GM18502 (cell line): Measurements from ENCODE around the gene PTX3.

Experiments
- ATAC-seq: cut with Tn5 transposase; IDR thresholded peaks from one replicate; pipeline ENCODE4 v1.9.1; 2021; ENCODE audit warnings: mild to moderate bottlenecking; ENCODE audit not compliant: unreplicated experiment, poor library complexity

PTX3 gene

DNA sequence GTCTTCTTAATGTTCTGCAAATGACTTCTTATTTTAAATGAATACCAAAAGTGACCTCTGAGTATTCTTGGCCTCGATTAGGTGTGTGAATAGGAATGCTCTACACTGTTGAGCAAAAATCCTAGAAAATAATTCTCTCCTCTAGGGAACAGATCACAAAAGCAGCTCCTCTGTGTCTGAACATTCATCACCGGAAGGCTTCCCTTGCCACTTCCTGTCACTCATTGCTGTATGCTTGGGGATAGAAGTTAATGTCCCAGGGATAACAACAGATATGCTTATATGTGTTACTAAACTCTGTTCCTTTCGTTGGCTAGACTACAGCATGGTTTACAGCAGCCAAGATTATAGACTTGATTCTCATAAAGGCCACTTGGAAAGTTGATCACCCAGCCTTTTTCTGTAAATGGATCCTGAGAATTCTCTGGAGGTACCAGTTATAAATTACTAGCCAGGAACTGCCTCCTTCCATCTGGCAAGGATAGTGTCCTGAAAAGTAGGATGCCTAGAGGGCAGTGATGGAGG is 16.0 kb upstream of the PTX3 start:
- ATAC-seq: no peak

DNA sequence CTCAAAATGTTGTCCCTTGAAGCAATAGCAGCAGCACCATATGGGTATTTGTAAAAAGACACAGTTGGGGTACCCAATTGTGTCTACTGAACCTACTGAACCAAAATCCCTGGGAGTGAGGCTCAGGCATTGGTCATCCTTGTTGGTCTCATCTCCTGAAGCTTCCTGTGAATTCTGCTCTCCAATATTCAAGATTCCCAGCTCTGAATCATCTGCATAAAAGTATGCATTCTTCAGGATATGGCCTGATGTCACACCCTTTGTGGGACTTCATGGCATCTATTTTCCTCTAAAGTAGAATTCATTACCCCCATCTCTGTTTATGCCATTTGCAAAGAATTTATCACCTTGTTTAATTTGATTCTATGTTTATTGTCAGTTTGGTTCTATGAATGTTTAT is 13.3 kb upstream of the PTX3 start:
- ATAC-seq: no peak

DNA sequence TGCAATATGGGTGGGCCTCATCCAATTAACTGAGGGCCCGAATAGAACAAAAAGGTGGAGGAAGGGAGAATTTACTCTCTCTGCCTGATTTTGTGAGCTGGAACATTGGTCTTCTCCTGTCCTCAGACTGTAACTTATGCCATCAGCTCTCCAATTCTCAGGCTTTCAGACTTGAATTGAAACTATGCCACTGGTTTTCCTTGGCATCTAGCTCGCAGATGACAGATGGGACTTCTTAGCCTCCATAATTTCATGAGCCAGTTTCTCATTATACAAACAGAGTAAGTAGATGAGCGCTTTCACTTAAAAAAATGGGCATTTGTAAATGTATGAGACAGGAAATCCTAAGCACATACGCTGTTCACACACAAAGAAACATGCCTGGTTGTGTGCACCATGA is 8.7 kb upstream of the PTX3 start:
- no peak for ATAC-seq

DNA sequence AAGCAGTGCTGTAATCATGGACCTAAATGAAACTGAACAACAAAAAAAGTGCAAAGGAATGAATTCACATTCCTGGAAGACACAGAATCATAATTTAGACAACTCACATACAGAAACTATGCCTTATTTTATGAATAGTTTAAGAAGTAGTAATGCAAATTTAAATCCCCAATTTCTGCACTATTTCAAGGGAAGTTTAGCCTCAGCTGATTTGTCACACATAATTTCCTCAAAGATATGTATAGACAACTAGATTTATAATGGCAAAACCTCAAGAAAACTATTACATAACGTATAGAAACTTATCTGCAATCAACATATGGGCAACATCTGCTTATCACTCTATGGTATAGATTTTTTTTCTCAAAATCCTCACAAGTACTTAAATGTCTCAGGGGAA is 7.8 kb upstream of the PTX3 start:
- no peak for ATAC-seq

DNA sequence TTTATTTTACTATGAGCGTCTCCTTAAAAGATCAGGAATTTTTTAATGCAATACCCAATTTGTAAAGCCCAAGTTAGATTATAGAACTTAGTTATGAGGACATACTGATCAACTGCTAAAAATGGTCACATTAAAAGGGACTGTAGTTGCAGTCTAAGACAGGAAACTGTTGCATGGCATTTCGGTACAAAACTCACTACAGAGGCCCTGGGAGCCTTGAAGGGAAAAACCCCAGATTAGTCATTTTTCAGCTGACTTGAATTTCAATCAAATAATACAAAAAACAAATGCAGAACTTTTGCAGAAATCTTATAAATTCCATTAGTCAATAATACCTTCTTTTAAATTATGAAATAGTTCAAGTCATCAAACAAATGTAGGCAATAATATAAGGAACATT is 6.9 kb upstream of the PTX3 start:
- ATAC-seq: no peak

DNA sequence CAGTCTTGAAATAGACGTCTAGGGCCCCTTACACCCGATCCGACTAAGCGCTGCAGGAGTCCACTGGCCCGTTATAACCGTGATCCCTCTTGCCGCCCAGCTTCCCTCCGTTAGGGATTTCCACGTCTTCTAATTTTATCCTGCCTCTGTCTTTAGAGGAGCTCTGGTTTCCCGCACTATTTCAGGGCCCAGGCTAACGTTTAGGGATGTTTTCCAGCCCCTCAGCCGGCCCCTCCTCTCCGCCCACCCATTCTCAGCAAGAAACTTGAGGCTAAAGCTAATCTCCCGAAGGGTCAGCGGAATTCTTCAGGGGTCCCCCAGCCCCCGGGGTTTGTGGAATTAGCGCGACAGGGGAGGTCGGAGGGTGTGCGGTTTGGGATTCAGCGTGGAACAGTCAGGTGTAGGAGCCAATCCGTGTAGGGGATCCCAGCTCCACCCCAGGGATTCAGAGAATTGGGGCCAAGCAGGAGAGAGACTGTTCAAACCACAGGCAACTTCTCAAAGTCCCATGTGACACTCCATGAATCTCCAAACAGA is 1.6 kb downstream of the PTX3 start:
- no peak for ATAC-seq

DNA sequence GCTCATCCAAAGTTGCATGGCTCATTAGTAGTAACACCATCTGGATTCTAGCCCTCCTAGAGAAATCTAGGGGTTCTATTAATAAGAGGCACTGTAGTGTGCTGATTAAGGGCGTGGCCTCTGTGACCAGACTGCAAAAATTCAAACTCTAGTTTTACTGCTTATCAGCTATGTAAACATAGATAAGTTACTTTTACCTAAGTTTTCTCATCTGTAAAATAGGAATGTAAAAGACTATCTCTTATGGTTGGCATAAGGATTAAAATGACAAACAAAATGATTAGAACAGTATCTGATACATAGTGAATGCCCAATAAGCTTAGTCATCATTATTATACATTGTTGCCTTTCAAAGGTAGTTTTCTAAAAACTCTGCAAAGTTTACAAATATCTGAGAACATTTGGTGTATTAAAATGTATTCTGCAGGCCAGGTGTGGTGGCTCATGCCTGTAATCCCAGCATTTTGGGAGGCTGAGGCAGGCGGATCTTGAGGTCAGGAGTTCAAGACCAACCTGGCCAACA is 4.5 kb downstream of the PTX3 start:
- no peak for ATAC-seq

DNA sequence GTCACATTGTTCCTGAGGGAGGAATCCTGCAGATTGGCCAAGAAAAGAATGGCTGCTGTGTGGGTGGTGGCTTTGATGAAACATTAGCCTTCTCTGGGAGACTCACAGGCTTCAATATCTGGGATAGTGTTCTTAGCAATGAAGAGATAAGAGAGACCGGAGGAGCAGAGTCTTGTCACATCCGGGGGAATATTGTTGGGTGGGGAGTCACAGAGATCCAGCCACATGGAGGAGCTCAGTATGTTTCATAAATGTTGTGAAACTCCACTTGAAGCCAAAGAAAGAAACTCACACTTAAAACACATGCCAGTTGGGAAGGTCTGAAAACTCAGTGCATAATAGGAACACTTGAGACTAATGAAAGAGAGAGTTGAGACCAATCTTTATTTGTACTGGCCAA is 6.1 kb downstream of the PTX3 start:
- no peak for ATAC-seq

DNA sequence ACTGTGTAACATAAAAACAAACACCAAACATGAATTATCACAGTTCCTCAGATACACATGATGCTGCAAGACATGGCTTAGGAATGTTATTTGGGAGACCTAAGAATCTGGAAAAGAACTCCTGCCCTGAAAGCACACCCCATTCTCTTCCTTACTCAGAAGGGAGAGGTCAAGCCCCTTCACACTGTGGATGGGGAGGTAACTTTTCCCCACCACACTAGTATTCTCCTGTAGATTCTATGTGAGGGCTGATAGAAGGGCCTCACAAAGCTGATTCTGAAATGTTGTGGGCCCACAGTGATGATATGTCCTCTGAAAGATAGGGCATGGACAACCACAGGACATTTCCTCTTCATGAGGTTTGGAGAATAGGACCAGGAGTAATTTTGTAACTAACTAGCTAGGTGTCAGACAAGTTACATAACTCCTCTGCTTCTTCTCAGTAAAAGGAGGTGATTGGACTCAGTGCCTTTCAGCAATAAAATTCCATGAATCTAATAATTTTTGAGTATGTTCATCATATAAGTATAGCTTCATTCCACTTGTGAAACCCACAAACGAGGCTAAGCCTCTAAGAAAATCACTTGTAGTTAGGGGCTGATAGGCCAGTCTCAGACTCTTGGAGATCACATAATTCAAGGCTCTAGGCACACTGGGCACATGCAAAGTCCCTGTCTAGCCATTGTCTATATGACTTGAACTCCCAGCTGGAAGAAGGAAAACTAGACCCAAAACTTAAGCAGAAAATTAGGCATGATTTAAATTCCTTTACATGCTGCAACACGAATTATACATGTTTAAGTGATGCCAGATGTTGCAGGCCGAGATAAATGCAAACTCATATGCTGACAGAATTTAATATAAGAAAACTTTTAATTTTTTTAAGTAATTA is 7.5 kb downstream of the PTX3 start:
- no peak for ATAC-seq

DNA sequence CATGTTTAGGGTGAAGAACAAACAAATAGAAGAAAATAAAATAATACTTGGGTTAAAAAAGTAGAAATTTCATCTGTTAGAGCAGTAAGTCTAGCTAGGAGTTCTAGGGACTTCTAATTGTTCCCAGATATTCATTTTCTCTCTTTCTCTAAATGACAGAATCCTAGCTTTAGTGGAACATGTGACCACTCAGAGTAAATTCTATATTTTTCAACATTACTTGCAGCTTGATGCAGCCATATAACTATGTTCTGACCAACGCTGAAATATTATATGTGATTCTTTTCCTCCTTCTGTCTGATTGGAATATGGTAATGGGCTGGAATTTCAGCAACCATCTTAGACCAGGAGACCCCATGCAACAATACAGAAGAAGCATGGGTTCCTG is 8.1 kb downstream of the PTX3 start:
- no peak for ATAC-seq

DNA sequence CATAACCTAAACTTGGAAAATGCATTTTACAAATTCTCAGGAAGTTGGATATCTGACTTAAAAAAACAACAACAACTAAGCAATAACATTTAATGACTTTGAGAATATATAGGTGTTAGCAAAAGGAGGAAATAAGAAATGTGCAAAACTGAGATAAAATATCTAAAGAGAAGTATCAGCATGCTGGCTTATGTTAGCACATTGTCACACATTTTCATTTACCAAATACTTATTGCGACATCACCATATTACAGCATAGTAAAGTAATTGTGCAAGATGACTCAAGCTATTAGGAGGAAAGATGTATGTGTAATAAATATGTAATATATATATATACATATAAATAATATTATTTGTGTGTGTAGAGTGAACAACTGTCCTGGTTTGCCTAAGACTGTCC is 9.2 kb downstream of the PTX3 start:
- ATAC-seq: no peak

DNA sequence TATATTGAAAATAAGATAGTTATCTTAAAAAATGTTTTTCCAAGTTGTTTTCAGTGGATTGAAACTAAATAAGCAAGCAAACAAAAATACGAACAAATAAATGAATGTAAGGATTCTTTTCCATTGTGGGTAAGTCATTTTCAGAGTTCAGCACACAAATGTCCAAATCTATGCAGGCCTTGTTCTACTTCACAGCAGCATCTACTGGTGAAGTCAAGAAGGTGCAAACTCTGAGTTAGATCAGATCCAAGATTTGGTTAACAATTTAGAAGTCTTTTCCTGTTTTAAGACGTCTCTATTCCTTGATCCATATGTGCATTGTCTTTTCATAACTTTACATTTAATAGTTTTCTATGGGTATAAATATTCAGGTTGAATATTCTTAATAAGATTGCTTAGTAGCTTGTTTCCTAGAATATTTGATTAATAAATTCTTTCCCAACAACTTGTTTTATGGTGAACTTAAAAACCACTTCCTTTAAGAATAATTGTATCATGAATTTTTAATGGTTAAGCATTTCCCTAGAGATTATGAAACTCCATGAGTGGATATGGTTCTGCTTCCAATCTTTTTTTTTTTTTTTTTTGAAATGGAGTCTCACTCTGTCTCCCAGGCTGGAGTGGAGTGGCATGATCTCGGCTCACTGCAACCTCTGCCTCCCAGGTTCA is 10.5 kb downstream of the PTX3 start:
- no peak for ATAC-seq

DNA sequence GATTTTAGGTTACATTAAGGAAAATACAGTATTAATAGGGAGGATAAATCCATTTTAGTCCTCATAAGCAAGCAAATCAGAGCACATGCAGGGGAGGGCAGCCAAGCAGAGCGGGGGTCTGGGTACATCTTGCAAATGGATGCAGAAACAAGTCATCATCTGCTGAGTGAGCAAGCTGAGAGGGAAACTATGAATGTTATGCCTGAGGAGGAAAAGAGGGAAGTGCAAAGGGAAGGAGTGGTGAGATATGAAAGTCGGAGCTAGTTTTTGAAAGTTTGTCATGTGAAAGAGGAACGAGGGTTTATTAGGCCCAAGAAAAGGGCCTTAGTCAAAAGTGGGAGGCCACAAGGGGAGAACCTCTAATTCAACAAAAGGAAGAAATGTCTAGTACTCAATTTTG is 15.4 kb downstream of the PTX3 start:
- ATAC-seq: peak; percentile 59

DNA sequence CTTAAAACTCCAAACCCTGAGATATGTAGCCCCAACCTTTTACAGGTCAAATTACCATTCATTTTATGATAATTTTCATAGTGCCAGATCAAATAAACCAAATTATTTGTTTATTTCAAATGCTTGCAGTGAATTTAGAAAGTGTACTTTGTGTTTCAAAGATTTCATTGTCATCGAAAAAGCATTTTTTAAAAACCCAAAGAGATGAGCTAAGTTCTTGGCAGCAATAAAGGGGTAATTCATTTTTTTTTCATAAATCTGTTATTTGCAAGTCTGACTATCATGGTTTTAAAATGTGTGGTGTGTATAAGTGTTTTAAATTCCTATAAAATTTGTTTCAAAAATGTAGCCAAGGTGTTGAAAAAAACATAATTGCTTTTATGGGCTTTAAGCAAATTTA is 17.2 kb downstream of the PTX3 start:
- no peak for ATAC-seq

DNA sequence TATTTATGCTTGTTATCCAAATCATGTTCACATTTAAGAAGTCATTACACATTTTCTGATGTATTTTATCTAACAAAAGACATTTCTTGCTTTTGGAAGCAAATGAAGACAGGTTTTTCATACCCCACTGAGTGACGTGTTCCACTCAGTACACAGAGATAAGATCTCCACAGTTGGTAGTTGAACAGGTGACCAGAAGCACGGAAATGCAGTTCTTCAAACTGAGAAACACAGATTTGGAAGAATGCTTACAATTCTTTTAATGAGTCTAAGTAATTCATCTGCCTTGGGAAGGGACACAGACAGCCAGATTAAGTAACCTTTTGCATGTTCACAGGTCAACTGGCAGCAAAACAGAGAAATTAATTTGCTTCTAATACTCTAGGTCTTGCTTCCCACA is 23.1 kb downstream of the PTX3 start:
- no peak for ATAC-seq

DNA sequence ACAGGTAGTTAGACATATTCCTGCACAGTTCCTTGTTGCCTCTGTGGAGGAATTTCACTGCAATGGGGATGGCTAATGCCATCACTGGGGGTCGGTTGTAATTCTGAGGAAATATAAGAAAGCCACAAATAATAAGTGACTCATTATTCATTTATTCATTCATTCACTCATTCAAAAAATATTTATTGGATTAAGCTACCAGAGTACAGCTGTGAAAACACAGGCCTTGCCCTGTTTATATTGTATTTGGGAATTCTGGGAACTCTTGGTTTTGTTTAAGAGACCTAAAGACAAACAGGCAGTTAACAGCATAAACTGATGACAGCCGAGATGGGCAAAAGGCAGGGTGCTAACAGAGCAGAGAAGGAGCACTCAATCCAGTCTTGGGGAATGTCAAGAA is 23.6 kb downstream of the PTX3 start:
- no peak for ATAC-seq

DNA sequence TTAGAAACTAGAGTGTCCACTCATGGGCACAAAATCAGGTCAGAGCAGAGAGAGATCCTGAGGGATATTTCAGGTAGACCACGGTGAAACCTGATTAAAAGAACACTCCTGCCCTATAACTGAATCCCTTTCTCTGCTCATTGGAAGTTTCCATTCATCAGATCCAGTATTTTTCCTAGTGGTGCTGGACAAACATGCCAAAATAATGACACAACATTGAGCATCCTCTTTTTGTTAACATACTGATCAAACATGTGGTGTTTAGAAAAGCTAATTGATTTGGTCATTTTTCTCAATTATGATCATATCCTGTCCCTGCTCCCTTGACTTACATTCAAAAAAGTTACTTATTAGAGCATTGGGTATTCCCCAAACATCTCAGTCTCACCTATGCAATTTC is 27.2 kb downstream of the PTX3 start:
- no peak for ATAC-seq

DNA sequence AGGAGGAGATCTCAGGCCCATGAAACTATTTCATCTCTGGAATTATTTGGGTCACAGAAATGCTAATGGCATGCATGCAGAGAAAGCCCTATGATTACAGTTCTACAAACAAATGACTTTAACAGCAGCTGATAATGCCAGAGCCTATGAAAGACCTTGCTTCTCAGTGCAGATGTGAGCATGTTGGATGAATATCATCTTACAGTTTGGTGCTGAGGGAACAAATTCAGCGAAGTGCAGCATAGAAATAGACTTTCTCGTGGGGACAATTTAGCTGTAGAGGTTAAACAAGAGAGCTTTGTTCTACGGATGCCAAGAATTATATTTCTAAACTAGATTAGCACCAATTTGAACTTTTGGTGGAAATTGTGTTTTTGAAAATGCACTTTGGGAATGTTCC is 27.7 kb downstream of the PTX3 start:
- ATAC-seq: no peak

DNA sequence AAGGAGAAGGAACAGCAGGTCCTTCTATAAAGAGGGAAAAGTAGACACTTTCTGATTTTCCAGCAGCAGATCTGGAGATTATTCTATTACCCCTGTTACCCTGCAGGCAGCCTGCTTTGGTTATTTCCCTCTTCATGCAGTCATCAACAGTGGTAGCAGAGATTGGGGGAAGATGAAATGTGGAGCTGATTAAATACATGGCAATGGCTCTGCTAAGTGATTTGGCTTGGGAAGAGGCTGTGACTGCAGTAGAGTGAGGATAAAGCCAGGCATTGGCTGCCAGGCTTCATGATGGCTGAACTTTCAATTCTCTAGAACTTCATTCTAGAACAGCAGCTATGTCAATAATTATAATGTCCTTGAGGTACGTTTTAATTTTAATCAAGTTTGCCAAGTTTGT is 29.1 kb downstream of the PTX3 start:
- no peak for ATAC-seq

DNA sequence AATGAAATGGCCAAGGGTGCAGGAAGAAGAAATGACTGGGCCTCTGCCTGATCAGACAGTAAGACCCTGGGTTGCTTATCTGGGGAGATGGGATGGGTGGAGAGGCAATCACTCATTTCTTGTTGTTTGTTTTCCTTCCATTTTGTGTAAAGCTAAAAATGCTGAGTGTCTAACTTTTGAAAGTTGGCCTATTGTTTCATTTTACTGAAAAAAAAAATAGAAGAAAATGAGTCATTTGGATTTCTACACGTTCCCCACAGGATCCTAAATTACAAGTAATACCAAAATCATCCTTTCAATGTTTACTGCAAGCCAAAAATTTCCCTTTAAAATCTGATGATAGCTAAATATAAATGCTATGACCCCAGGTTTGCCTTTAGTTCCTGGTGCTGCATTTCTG is 30.6 kb downstream of the PTX3 start:
- ATAC-seq: no peak

DNA sequence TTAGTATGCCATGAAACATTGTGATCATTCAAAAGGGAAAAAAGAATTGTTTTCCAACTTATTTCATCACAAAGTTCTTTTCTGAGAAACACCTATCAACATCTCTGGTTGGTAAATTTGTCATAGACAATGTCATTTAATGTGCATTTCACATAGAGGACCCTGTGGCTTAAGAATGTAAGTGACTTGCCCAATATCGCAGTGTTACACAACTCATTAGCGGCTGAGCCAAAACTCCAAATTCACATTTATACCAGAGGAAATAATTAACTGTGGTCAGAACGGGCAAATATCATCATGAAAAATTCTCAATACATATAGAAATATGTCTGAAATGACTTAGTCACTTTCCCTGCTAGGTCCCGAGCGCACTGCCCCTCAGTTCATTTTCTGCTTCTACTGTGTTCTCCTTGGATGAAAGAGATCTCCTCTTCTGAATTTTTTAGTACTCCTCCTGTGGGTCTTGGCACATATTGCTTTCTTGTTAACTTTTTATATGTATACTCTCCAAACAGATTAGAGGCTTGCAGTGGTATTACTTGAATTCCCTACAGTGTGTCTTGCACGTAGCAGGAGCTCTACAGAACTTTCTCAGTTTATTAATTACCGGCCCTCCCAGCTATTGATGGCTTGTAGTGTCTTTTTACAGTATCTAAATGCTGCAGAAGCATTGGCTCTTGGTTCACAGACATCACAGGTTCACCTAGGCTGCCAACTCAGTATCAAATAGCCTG is 33.1 kb downstream of the PTX3 start:
- ATAC-seq: no peak
